DND-41 (cell line): ENCODE results near the gene CELF5.

Experiments
- EZH2 ChIP-seq: IDR thresholded peaks from 3 replicates; pipeline ENCODE4 v1.6.1; 2012; ENCODE audit warnings: borderline replicate concordance, low read depth, mild to moderate bottlenecking, moderate library complexity, low read length, inconsistent platforms; ENCODE audit not compliant: severe bottlenecking
- TF ChIP-seq, protein P1 (sequence below): IDR thresholded peaks from 2 replicates; pipeline ENCODE4 v1.5.1; 2012; ENCODE audit warnings: borderline replicate concordance, low read length, moderate library complexity, mild to moderate bottlenecking; ENCODE audit not compliant: poor library complexity, severe bottlenecking; ENCODE audit errors: extremely low read depth

DNA sequence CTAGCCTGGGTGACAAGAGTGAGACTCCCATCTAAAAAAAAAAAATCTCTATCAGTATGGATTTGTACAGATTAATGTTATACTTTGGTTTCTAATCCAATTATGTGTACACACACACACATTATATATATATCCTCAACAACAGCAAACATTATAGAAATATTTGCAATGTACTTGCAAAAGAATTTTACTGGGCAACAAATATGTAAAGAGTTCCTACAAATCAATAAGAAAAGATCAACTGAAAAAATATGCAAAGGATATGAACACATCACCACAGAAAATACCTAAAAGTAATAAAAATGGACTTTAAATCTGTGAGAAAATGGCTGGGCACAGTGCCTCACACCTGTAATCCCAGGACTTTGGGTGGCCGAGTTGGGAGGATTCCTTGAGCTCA lies 101.0 kb downstream of the CELF5 start:
- TF ChIP-seq, protein P1, sequence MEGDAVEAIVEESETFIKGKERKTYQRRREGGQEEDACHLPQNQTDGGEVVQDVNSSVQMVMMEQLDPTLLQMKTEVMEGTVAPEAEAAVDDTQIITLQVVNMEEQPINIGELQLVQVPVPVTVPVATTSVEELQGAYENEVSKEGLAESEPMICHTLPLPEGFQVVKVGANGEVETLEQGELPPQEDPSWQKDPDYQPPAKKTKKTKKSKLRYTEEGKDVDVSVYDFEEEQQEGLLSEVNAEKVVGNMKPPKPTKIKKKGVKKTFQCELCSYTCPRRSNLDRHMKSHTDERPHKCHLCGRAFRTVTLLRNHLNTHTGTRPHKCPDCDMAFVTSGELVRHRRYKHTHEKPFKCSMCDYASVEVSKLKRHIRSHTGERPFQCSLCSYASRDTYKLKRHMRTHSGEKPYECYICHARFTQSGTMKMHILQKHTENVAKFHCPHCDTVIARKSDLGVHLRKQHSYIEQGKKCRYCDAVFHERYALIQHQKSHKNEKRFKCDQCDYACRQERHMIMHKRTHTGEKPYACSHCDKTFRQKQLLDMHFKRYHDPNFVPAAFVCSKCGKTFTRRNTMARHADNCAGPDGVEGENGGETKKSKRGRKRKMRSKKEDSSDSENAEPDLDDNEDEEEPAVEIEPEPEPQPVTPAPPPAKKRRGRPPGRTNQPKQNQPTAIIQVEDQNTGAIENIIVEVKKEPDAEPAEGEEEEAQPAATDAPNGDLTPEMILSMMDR = no peak
- no peak for TF ChIP-seq EZH2
